Measurements from ENCODE around the gene LGALS9B. TPM values are rescaled to one million over a fixed set of nuclear protein-coding genes. Genes with fewer than 3 reads are reported as not detected.
"Not testable (repeated sequence)": the region's sequence is repeated elsewhere in the genome, so short reads cannot be mapped to it uniquely, and the experiment has no call there.

Gene LGALS9B
- total and polyA plus RNA-seq, 2 of the 8 experiments (the other 6 are each of a cell fraction or from before 2014, with no cell fraction given): not detected

DNA sequence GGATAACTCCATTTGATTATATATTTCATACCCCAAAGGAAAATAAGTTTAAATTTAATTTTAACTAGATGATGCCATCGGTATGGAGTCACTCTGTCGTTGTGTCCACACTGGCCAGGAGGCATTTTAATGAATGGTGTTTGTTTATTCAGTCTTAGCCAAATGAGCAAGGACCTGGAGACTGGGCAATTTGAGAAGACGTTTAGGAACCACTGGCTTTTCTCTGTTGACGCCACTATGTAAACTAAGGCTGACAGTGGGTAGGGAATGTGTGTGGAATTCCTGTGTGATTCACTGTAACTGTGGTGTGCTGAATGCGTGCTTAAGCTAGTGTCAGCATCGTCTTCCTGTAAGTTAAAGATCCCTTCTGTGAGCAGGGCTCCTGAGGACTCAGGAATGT, 17.6 kb upstream of the LGALS9B start:
- H4K91ac ChIP-seq (replicated peaks; ENCODE audit: insufficient read length, low read length); H3K18ac ChIP-seq (ENCODE audit: extremely low read depth, low read length); H4K20me1 ChIP-seq (replicated peaks in 1 of 2; ENCODE audit: control insufficient read depth in 1 of 2, insufficient read depth in 2 of 2, low read length in 2 of 2); H2BK5ac ChIP-seq (ENCODE audit: low read depth, low read length); H3K56ac ChIP-seq (replicated peaks; ENCODE audit: insufficient read length, low read depth, low read length); H3K27ac ChIP-seq (ENCODE audit: low read depth, low read length); H3K14ac ChIP-seq (ENCODE audit: insufficient read length); H3K36me3 ChIP-seq (ENCODE audit: control insufficient read depth in 2 of 4, insufficient read depth in 4 of 4, low read length in 3 of 4); H2BK15ac ChIP-seq (ENCODE audit: low read length); CTCF ChIA-PET (ENCODE audit: partially characterized antibody); H2BK120ac ChIP-seq (replicated peaks; ENCODE audit: low read depth, low read length); H3K23me2 ChIP-seq (ENCODE audit: low read depth, low read length); H2BK12ac ChIP-seq (ENCODE audit: low read depth, low read length); H3K23ac ChIP-seq (ENCODE audit: insufficient read length); H3K79me1 ChIP-seq (ENCODE audit: low read depth, low read length); H2AK5ac ChIP-seq (ENCODE audit: low read depth, low read length); H4K8ac ChIP-seq (ENCODE audit: extremely low read depth, insufficient read depth, low read length); H3K4me1 ChIP-seq (replicated peaks in 1 of 4; ENCODE audit: control insufficient read depth in 3 of 4, insufficient read depth in 4 of 4, low read length in 3 of 4); H3K9ac ChIP-seq (replicated peaks in 1 of 4; ENCODE audit: extremely low read depth in 1 of 4, low read depth in 3 of 4, low read length in 3 of 4); H3K4ac ChIP-seq (replicated peaks; ENCODE audit: insufficient read length, low read depth, low read length); H2AFZ ChIP-seq (ENCODE audit: low read length); H3K79me2 ChIP-seq (ENCODE audit: control insufficient read depth in 1 of 2, insufficient read depth in 2 of 2, low read length in 2 of 2); H3K9me3 ChIP-seq (ENCODE audit: insufficient read depth in 2 of 2, low read depth in 1 of 2, low read length in 1 of 2); H3K4me3 ChIP-seq (ENCODE audit: extremely low read depth in 1 of 4, insufficient read depth in 2 of 4, low read depth in 3 of 4, low read length in 4 of 4); POLR2A ChIA-PET (ENCODE audit: partially characterized antibody); H2BK20ac ChIP-seq (ENCODE audit: low read length); H4K5ac ChIP-seq (ENCODE audit: insufficient read length, low read depth, low read length); DNase-seq (ENCODE audit: low read depth in 1 of 2, low spot score in 2 of 2); H3K4me2 ChIP-seq (ENCODE audit: insufficient read depth in 1 of 2, low read depth in 2 of 2, low read length in 2 of 2); H3K27me3 ChIP-seq (replicated peaks in 1 of 4; ENCODE audit: control insufficient read depth in 3 of 4, extremely low read depth in 1 of 4, insufficient read depth in 3 of 4, low read length in 3 of 4): not testable (repeated sequence)
- peak; percentile 94 for FAIRE-seq
- WGBS, 2 experiments (ENCODE audit: extremely low coverage in 1 of 2, insufficient coverage in 1 of 2, insufficient read length in 1 of 2, insufficient replicate concordance in 2 of 2, low coverage in 1 of 2, low lambda C conversion rate in 2 of 2, missing lambda C conversion rate in 1 of 2): 22% methylated on average over 6 of the region's 6 CpGs; no CpG with 5 or more reads in 1 of the 2 experiments
- TF ChIP-seq TEAD4 (IDR thresholded peaks at IDR 0.05; ENCODE audit: low read depth, low read length): 0 out of 2 replicates have a peak, but pooled peaks have one; percentile 14

- H3K27ac ChIP-seq (ENCODE audit: low read depth, low read length); CTCF ChIA-PET (ENCODE audit: partially characterized antibody); H2AFZ ChIP-seq (ENCODE audit: low read length); H3K4ac ChIP-seq (replicated peaks; ENCODE audit: insufficient read length, low read depth, low read length); H2BK5ac ChIP-seq (ENCODE audit: low read depth, low read length); H3K23ac ChIP-seq (ENCODE audit: insufficient read length); H3K4me2 ChIP-seq (ENCODE audit: insufficient read depth in 1 of 2, low read depth in 2 of 2, low read length in 2 of 2); H4K5ac ChIP-seq (ENCODE audit: insufficient read length, low read depth, low read length); H3K79me1 ChIP-seq (ENCODE audit: low read depth, low read length); H4K20me1 ChIP-seq (replicated peaks in 1 of 2; ENCODE audit: control insufficient read depth in 1 of 2, insufficient read depth in 2 of 2, low read length in 2 of 2); H3K56ac ChIP-seq (replicated peaks; ENCODE audit: insufficient read length, low read depth, low read length); H3K4me1 ChIP-seq (replicated peaks in 1 of 4; ENCODE audit: control insufficient read depth in 3 of 4, insufficient read depth in 4 of 4, low read length in 3 of 4); H3K36me3 ChIP-seq (ENCODE audit: control insufficient read depth in 2 of 4, insufficient read depth in 4 of 4, low read length in 3 of 4); H2BK20ac ChIP-seq (ENCODE audit: low read length); H3K9me3 ChIP-seq (ENCODE audit: insufficient read depth in 2 of 2, low read depth in 1 of 2, low read length in 1 of 2); H2AK5ac ChIP-seq (ENCODE audit: low read depth, low read length); H2BK15ac ChIP-seq (ENCODE audit: low read length); H4K8ac ChIP-seq (ENCODE audit: extremely low read depth, insufficient read depth, low read length); H3K9ac ChIP-seq (replicated peaks in 1 of 4; ENCODE audit: extremely low read depth in 1 of 4, low read depth in 3 of 4, low read length in 3 of 4); H3K18ac ChIP-seq (ENCODE audit: extremely low read depth, low read length); H2BK120ac ChIP-seq (replicated peaks; ENCODE audit: low read depth, low read length); H3K79me2 ChIP-seq (ENCODE audit: control insufficient read depth in 1 of 2, insufficient read depth in 2 of 2, low read length in 2 of 2); H3K14ac ChIP-seq (ENCODE audit: insufficient read length); H4K91ac ChIP-seq (replicated peaks; ENCODE audit: insufficient read length, low read length); DNase-seq (ENCODE audit: low read depth in 1 of 2, low spot score in 2 of 2); H2BK12ac ChIP-seq (ENCODE audit: low read depth, low read length); POLR2A ChIA-PET (ENCODE audit: partially characterized antibody); H3K4me3 ChIP-seq (ENCODE audit: extremely low read depth in 1 of 4, insufficient read depth in 2 of 4, low read depth in 3 of 4, low read length in 4 of 4); H3K23me2 ChIP-seq (ENCODE audit: low read depth, low read length); H3K27me3 ChIP-seq (replicated peaks in 1 of 4; ENCODE audit: control insufficient read depth in 3 of 4, extremely low read depth in 1 of 4, insufficient read depth in 3 of 4, low read length in 3 of 4): not testable (repeated sequence)
- 88% methylated on average over 6 of the region's 8 CpGs; no CpG with 5 or more reads in 1 of the 2 experiments for WGBS, 2 experiments (ENCODE audit: extremely low coverage in 1 of 2, insufficient coverage in 1 of 2, insufficient read length in 1 of 2, insufficient replicate concordance in 2 of 2, low coverage in 1 of 2, low lambda C conversion rate in 2 of 2, missing lambda C conversion rate in 1 of 2)
- FAIRE-seq: peak; percentile 58
These were observed 12.7 kb upstream of the LGALS9B start for GRCh38 chr17:20479889-20480591.
